GM12878 (cell line): ENCODE results near the gene PHACTR3. TPM values are rescaled to one million over a fixed set of nuclear protein-coding genes. Genes with fewer than 3 reads are reported as not detected.

Experiments used
- ATAC-seq: fragments of 200-7000 bp; cut with Tn5 transposase; 3 replicates; pipeline ENCODE4 v1.9.1; 2020; ENCODE audit warnings: mild to moderate bottlenecking, moderate library complexity
- BruUV-seq: library from RNA; stranded (reverse); fragments of 400-500 nt; replicated peaks from 2 replicates; lab custom pipeline; 2021; lab: Mats Ljungman, UMichigan
- CTCF ChIA-PET: fragments of 300-600 bp; sonication (Branson Sonifier 250); formaldehyde crosslinking; extraction: SDS; loops from one replicate; lab custom pipeline; 2021; ENCODE audit warnings: inconsistent platforms; lab: Yijun Ruan, JAX
- POLR2A ChIA-PET: fragments of 350-600 bp; formaldehyde crosslinking; extraction: SDS; loops from one replicate; lab custom pipeline; 2021; ENCODE audit warnings: inconsistent platforms; lab: Charles Lee
- RAD21 ChIA-PET: fragments of 300-600 bp; sonication (Branson Sonifier 250); formaldehyde crosslinking; loops from one replicate; lab custom pipeline; 2023; ENCODE audit warnings: antibody characterized with exemption; ENCODE audit not compliant: unreplicated experiment; lab: Charles Lee
- SMC1A ChIA-PET: fragments of 300-600 bp; sonication (Branson Sonifier 250); formaldehyde crosslinking; loops from one replicate; lab custom pipeline; 2023; ENCODE audit not compliant: unreplicated experiment, uncharacterized antibody; lab: Charles Lee
- DNase-seq: peaks from one replicate; pipeline ENCODE4 v3.0.0-alpha.2; 2011; ENCODE audit warnings: low read depth, low spot score
- FAIRE-seq: peaks from 3 replicates; lab custom pipeline; 2011; peaks lifted over from hg19 to GRCh38; lab: Jason Lieb, UNC
- H2AFZ ChIP-seq: 2 replicates; pipeline ENCODE4 v1.6.0; 2011; ENCODE audit warnings: low read depth, low read length, control low read depth; ENCODE audit not compliant: control insufficient read depth
- H3K27ac ChIP-seq: 2 replicates; pipeline ENCODE4 v1.5.1; 2011; ENCODE audit warnings: control low read depth; ENCODE audit not compliant: control insufficient read depth, insufficient read depth
- H3K27me3 ChIP-seq, 2 experiments: replicated peaks in 1 of 2; 2 replicates each; pipeline versions ENCODE4 v1.6.0 to v1.6.1; 2011; ENCODE audit warnings: low read length in 1 of 2; ENCODE audit not compliant: control insufficient read depth in 2 of 2, insufficient read depth in 2 of 2
- H3K36me3 ChIP-seq, 2 experiments: 2 replicates each; pipeline ENCODE4 v1.5.1; 2011; ENCODE audit warnings: low read length in 1 of 2; ENCODE audit not compliant: control insufficient read depth in 2 of 2, insufficient read depth in 2 of 2
- H3K4me1 ChIP-seq: 2 replicates; pipeline ENCODE4 v1.6.1; 2011; ENCODE audit warnings: mild to moderate bottlenecking, low read length, moderate library complexity, mixed read lengths; ENCODE audit not compliant: control insufficient read depth, insufficient read depth
- H3K4me2 ChIP-seq: 2 replicates; pipeline ENCODE4 v1.6.0; 2011; ENCODE audit warnings: control low read depth; ENCODE audit not compliant: control insufficient read depth, insufficient read depth
- H3K4me3 ChIP-seq: fragments of 200-600 bp; sonication (generic); 2 replicates; pipeline ENCODE4 v1.5.1; 2016
- H3K79me2 ChIP-seq: 2 replicates; pipeline ENCODE4 v1.6.0; 2011; ENCODE audit warnings: low read length; ENCODE audit not compliant: control insufficient read depth, insufficient read depth
- H3K9ac ChIP-seq: 2 replicates; pipeline ENCODE4 v1.8.0; 2011; ENCODE audit warnings: low read length, control low read depth, mixed read lengths; ENCODE audit not compliant: control insufficient read depth, insufficient read depth
- H3K9me3 ChIP-seq: replicated peaks from 3 replicates; pipeline ENCODE4 v1.5.1; 2011; ENCODE audit warnings: mild to moderate bottlenecking, low read length; ENCODE audit not compliant: control insufficient read depth, insufficient read depth
- H4K20me1 ChIP-seq: 2 replicates; pipeline ENCODE4 v1.6.0; 2011; ENCODE audit not compliant: control insufficient read depth, insufficient read depth
- BACH1 ChIP-seq: fragments of 450-650 bp; IDR thresholded peaks from 2 replicates; pipeline ENCODE4 v1.6.1; 2017; ENCODE audit warnings: mild to moderate bottlenecking, borderline replicate concordance
- CBX5 ChIP-seq: sonication (generic); IDR thresholded peaks from 2 replicates; pipeline ENCODE4 v1.6.1; 2016; ENCODE audit warnings: low read depth, moderate library complexity, mild to moderate bottlenecking, inconsistent platforms
- IKZF1 ChIP-seq: fragments of 450-650 bp; conservative IDR thresholded peaks from 2 replicates; pipeline ENCODE4 v1.6.1; 2017; ENCODE audit warnings: antibody characterized with exemption, mild to moderate bottlenecking
- IKZF2 ChIP-seq, 2 experiments: fragments of 450-650 bp; IDR thresholded peaks; 2 replicates each; pipeline ENCODE4 v1.6.1; 2017; ENCODE audit warnings: mild to moderate bottlenecking in 2 of 2, moderate library complexity in 2 of 2
- KLF5 ChIP-seq: fragments of 450-650 bp; IDR thresholded peaks from 2 replicates; pipeline ENCODE4 v1.6.1; 2014; ENCODE audit warnings: mild to moderate bottlenecking; ENCODE audit not compliant: partially characterized antibody
- NFYB ChIP-seq: IDR thresholded peaks from 2 replicates; pipeline ENCODE4 v1.6.1; 2011; ENCODE audit warnings: low read depth, mild to moderate bottlenecking, low read length, improper control_type of control experiment, moderate library complexity; ENCODE audit not compliant: insufficient read depth
- SMAD1 ChIP-seq: fragments of 450-650 bp; IDR thresholded peaks from 2 replicates; pipeline ENCODE4 v1.6.1; 2018; ENCODE audit warnings: mild to moderate bottlenecking, low read depth; ENCODE audit not compliant: partially characterized antibody
- SMARCA5 ChIP-seq: fragments of 450-650 bp; IDR thresholded peaks from 2 replicates; pipeline ENCODE4 v1.6.1; 2017; ENCODE audit warnings: mild to moderate bottlenecking
- ZNF217 ChIP-seq: fragments of 450-650 bp; IDR thresholded peaks from 2 replicates; pipeline ENCODE4 v1.6.1; 2017; ENCODE audit warnings: antibody characterized with exemption, mild to moderate bottlenecking
- whole genome bisulfite sequencing: methylation state at CpG from one replicate; pipeline ENCODE4 v1.1.6; 2016; ENCODE audit warnings: low lambda C conversion rate; ENCODE audit not compliant: insufficient replicate concordance, insufficient coverage; ENCODE audit errors: missing lambda C conversion rate; 5-methylcytosine and 5-hydroxymethylcytosine counted together
- in situ Hi-C: fragments of 300-500 bp; cut with MboI; formaldehyde crosslinking; loops from 9 replicates; pipeline ENCODE4 v1.14.3; 2018; ENCODE audit warnings: mixed read lengths
- intact Hi-C: fragments of 100-400 bp; cut with micrococcal nuclease; formaldehyde crosslinking; loops from one replicate; pipeline ENCODE4 v1.14.2; 2022; ENCODE audit not compliant: unreplicated experiment
- polyA plus RNA-seq, 11 experiments: library from polyadenylated mRNA; depleted of rRNA in 4 of 11; unstranded in 6 of 11; stranded (reverse) in 5 of 11; fragments of >200 nt; fragmentation: Nextera tagmentation in 4 of 11; fragmentation: Illumina TruSeq in 1 of 11; extraction: Ambion mirVana in 4 of 11; extraction: Trizol in 1 of 11; gene quantifications; 1 replicate in 1 of 11; 2 replicates in 10 of 11; pipeline versions ENCODE4 v1.2.1 to v1.2.3, GENCODE V29; 2011 to 2016; ENCODE audit warnings: inconsistent platforms in 2 of 11, missing spikeins in 2 of 11, low read depth in 1 of 11
- total RNA-seq, 4 experiments: library from RNA; depleted of rRNA in 3 of 4; stranded (reverse); fragments of >200 nt in 3 of 4; fragmentation: Illumina TruSeq in 1 of 4; extraction: Trizol in 1 of 4; gene quantifications; 2 replicates each; pipeline versions ENCODE4 v1.2.1 to v1.2.3, GENCODE V29; 2013 to 2021

Gene PHACTR3
- total and polyA plus RNA-seq, 10 of the 15 experiments (the other 5 are each of a cell fraction or from before 2014, with no cell fraction given): 0.17 to 2.7 (median 0.27) TPM; not detected in 1

DNA sequence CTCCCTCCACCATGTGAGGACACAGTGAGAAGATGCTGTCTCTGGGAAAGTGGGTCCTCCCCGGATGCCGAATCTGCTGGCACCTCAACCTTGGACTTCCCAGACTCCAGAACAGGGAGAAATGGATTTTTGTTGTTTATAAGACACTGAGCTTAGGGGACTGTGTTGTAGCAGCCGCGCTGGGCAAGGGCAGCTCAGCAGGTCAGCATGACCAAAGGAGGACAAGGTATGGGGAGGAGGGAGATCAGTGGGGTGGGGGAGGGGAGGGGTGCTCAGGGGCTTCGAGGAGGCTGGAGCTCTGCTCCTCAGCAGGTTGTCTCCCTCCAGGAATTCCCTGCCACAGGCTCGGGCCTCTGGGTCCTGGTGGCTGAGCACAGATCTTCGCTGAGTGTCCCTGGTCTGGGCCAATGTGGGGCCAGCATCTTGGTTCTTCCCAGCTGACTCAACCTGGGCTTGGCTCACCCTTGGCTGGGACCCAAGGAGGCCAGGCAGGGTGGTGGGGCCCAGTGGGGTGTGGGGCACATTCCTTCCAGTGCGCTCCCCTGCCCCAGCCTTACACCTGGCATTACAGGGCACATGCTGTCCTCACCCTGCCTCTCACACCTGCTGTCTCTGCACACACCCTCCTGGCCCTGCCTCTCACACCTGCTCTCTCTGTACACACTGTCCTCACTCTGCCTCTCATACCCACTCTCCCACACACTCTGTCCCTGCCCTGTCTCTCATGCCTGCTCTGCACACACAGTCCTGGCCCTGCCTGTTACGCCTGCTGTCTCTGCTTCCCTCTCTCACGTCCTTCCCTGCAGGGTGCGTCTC, 221.8 kb downstream of the PHACTR3 start:
- Histone ChIP-seq H3K9me3 (no peaks in the 10 kb centered on the region), H2AFZ (no peak overlapping the region), H3K9ac (no peak overlapping the region), H3K79me2 (no peaks in the 10 kb centered on the region), H3K4me3 (no peak overlapping the region), H4K20me1 (no peaks in the 10 kb centered on the region), H3K36me3 (no peaks in the 10 kb centered on the region), H3K27me3 (peaks cover 0 to 2% of the 10 kb centered on the region in 2 experiments; a peak in 2 of 4 replicates), H3K4me2 (no peak overlapping the region), H3K4me1 (peaks cover 6% of the 10 kb centered on the region), H3K27ac (no peak overlapping the region)
- TF ChIP-seq NFYB: no peak
- no peak for TF ChIP-seq CBX5
- TF ChIP-seq SMAD1: no peak
- TF ChIP-seq KLF5: no peak
- no peak for TF ChIP-seq IKZF2 (IDR thresholded peaks at IDR 0.05)
- TF ChIP-seq SMARCA5: no peak
- no peak for TF ChIP-seq ZNF217
- TF ChIP-seq IKZF1: no peak
- no peak for TF ChIP-seq BACH1
- ATAC-seq (no peak), DNase-seq (no peak), FAIRE-seq (no peak)
- ChIA-PET POLR2A (no interaction called here), RAD21 (no interaction called here), SMC1A (interaction anchor here (1.2 kb wide), 1 partner anchor 11 kb away, joined by 3 read pairs; no protein-coding TSS in a partner anchor), CTCF (no interaction called here)
- WGBS: 38% methylated on average over 10 of the region's 11 CpGs
- intact Hi-C loops (no loop called here), in situ Hi-C loops (no loop called here)
- BruUV-seq: no TSS peak
